HG02623 (cell line): ENCODE data around the gene ITSN2.

Experiments
- ATAC-seq: cut with Tn5 transposase; IDR thresholded peaks from one replicate; pipeline ENCODE4 v1.9.1; 2021; ENCODE audit warnings: moderate library complexity; ENCODE audit not compliant: unreplicated experiment

ITSN2 gene

GRCh38 chr2:24183366-24184069 lies 176.8 kb downstream of the ITSN2 start:
- no peak for ATAC-seq

- ATAC-seq: no peak
Observed at GRCh38 chr2:24182507-24182906, 177.8 kb downstream of the ITSN2 start.

DNA sequence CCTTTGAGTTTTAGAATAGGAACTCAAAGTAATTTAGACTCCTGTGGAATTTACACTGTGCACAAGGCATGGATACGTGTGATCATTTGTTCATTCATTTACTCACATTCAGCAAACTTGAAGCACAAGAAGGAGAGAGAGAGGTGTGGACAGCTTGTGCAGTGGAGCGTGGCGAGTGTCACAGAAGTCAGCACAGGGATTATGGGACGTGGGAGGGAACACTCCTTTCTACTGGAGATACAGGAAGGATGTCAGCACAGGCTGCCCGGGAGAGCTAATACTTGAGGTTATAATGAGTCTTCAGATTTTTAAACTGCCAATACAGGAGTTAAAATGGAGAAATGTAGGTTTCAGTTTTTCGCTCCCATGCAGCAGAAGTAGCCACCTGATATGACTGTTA lies 178.5 kb downstream of the ITSN2 start:
- ATAC-seq: no peak

DNA sequence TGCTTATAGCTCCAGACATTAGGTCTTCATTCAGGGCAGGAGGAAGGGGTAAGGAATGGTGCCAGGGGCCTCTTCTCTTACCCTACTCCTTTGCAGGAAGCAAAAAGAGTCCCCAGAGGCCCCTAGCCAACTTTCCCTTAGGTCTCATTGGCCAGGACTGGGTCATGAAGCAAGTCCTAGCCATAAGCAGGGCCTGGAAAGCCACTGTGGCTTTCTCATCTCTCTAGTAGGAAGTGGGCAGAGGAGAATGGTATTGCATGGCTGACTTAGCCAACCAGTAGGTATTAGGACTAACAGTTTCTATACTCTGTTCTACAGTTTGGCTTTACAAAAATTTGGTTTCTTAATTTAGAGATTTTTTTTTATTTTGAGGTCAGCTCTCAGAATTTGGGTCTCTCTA lies 180.7 kb downstream of the ITSN2 start:
- ATAC-seq: no peak

GRCh38 chr2:24176326-24176725 lies 184.0 kb downstream of the ITSN2 start:
- ATAC-seq: no peak

GRCh38 chr2:24175631-24176187 lies 184.6 kb downstream of the ITSN2 start:
- ATAC-seq: no peak

DNA sequence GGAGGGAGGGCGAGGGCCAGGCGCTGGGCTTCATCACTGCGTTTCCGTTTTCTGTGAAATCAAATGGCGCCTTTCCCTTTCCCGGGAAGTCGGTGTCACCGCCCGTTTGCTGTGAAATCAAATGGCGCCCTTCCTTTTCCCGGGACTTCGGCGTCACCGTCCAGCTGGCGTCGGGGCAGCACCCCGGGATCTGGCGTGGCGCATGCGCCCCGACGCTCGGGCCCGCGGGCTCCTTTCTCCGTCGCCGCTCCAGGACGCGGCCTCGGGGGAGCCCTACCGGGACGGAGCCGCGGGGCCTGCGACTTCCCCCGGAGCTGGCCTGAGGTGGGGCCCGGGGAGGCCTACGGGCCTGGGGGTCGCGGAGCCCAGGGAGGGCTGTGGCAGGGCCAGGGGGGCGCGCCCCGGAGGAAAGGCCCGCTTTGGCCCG lies 185.5 kb downstream of the ITSN2 start, which contains the start of gene FAM228A:
TSS of gene FAM228A (plus strand) at position 203 of the 427 bp plus-strand sequence. CDS start 428 bp downstream, outside the sequence.
- no peak for ATAC-seq

- no peak for ATAC-seq
Observed at GRCh38 chr2:24169023-24169422, 191.3 kb downstream of the ITSN2 start.

- peak; percentile 64 for ATAC-seq
Observed at GRCh38 chr2:24164416-24164973, 195.8 kb downstream of the ITSN2 start.

- ATAC-seq: no peak
Observed at GRCh38 chr2:24163601-24164000, 196.7 kb downstream of the ITSN2 start.

DNA sequence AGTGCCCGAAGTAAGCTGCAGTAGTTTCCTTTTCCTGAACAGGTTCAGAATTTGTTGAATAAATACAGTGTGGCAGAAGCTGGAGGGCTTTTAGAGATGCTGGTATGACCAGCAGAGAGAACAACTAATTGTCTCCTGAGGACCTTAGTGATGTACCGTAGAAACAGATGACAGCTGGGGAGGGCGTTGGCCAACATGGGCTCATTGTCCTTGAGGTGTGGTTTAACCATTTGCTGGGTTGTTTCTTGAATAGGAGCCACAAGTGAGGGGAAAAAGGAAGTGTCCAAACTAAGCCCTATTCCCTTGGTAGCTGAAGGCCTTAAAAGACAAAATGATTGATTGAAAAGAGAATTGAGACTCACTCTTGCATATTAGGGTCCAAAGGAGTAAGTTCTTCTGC lies 197.2 kb downstream of the ITSN2 start:
- ATAC-seq: no peak

DNA sequence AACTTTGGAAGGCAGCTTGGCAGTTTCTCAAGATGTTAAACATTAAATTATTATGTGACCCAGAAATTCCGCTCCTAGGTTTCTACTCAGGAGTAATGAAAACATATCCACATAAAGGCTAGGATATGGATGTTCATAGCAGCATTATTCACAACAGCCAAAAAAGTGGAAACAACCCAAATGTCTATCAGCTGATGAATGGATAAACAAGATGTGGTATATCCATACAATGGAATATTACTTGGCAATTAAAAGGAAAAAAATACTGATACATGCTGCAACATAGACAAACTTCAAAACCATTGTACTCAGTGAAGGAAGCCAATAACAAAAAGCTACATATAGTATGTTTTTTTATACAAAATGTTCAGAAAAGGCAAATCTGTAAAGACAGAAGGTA lies 197.8 kb downstream of the ITSN2 start:
- no peak for ATAC-seq

GRCh38 chr2:24160761-24161160 lies 199.6 kb downstream of the ITSN2 start:
- ATAC-seq: no peak

DNA sequence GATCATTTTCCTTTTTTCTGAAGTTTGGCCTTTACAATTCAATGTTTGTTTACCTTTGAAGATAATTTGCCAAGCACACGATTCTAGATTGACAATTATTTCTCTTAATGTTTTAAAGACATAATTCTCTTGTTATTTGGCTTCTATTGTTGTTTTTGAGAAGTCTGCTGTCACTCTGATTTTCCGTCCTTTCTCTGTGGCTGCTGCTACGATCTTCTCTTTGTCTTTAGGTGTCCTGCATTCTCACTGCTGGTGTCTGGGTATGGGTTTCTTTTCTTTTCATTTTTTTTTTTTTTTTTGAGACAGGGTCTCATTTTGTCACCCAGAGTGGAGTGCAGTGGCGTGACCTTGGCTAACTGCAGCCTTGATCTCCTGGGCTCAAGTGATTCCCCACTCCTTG lies 200.6 kb downstream of the ITSN2 start:
- no peak for ATAC-seq

GRCh38 chr2:24158131-24158530 lies 202.2 kb downstream of the ITSN2 start:
- no peak for ATAC-seq

- ATAC-seq: no peak
Observed at GRCh38 chr2:24153478-24153877, 206.9 kb downstream of the ITSN2 start.
